Measurements from ENCODE around the gene ZFP90.
"Not testable (repeated sequence)": the region's sequence is repeated elsewhere in the genome, so short reads cannot be mapped to it uniquely, and the experiment has no call there.

Gene ZFP90

GRCh38 chr16:68538880-68539701 lies at the start of gene ZFP90:
Gene ZFP90, plus strand, starts transcription at chr16:68539291. Its CDS starts 502 bp downstream, at chr16:68539793.
- peak; percentile 98 for DNase-seq (ENCODE audit: low spot score)

GRCh38 chr16:68490358-68490757 lies 48.7 kb upstream of the ZFP90 start:
- no peak for DNase-seq (ENCODE audit: low spot score)

- DNase-seq (ENCODE audit: low spot score): no peak
Measured at GRCh38 chr16:68490829-68491575, 48.1 kb upstream of the ZFP90 start.

GRCh38 chr16:68491576-68491950 lies 47.5 kb upstream of the ZFP90 start:
- DNase-seq (ENCODE audit: low spot score): no peak

- no peak for DNase-seq (ENCODE audit: low spot score)
Measured at GRCh38 chr16:68492151-68492542, 46.9 kb upstream of the ZFP90 start.

GRCh38 chr16:68492543-68493411 lies 46.3 kb upstream of the ZFP90 start:
- no peak for DNase-seq (ENCODE audit: low spot score)

- no peak for DNase-seq (ENCODE audit: low spot score)
Measured at GRCh38 chr16:68493412-68494070, 45.5 kb upstream of the ZFP90 start.

GRCh38 chr16:68494261-68494660 lies 44.8 kb upstream of the ZFP90 start:
- not testable (repeated sequence) for DNase-seq (ENCODE audit: low spot score)

GRCh38 chr16:68496689-68497088 lies 42.4 kb upstream of the ZFP90 start:
- DNase-seq (ENCODE audit: low spot score): no peak

- DNase-seq (ENCODE audit: low spot score): no peak
Measured at GRCh38 chr16:68499006-68499405, 40.1 kb upstream of the ZFP90 start.

GRCh38 chr16:68503334-68503733 lies 35.8 kb upstream of the ZFP90 start:
- DNase-seq (ENCODE audit: low spot score): no peak

- no peak for DNase-seq (ENCODE audit: low spot score)
Measured at GRCh38 chr16:68504066-68504465, 35.0 kb upstream of the ZFP90 start.

GRCh38 chr16:68506331-68507053 lies 32.6 kb upstream of the ZFP90 start:
- no peak for DNase-seq (ENCODE audit: low spot score)

- no peak for DNase-seq (ENCODE audit: low spot score)
Measured at GRCh38 chr16:68508013-68508412, 31.1 kb upstream of the ZFP90 start.

GRCh38 chr16:68508641-68509240 lies 30.4 kb upstream of the ZFP90 start:
- DNase-seq (ENCODE audit: low spot score): no peak

GRCh38 chr16:68509381-68509780 lies 29.7 kb upstream of the ZFP90 start:
- no peak for DNase-seq (ENCODE audit: low spot score)

GRCh38 chr16:68510775-68511174 lies 28.3 kb upstream of the ZFP90 start:
- DNase-seq (ENCODE audit: low spot score): no peak

GRCh38 chr16:68512183-68512582 lies 26.9 kb upstream of the ZFP90 start:
- DNase-seq (ENCODE audit: low spot score): no peak

GRCh38 chr16:68512742-68513141 lies 26.3 kb upstream of the ZFP90 start:
- no peak for DNase-seq (ENCODE audit: low spot score)

- no peak for DNase-seq (ENCODE audit: low spot score)
Measured at GRCh38 chr16:68514511-68514910, 24.6 kb upstream of the ZFP90 start.
